HG03460 (cell line): ENCODE data around the gene PPM1N.
A peak's percentile ranks its signal among the peaks of the same experiment; 100 is the strongest.
"Not testable (repeated sequence)": the region's sequence is repeated elsewhere in the genome, so short reads cannot be mapped to it uniquely, and the experiment has no call there.

Experiments used
- ATAC-seq: cut with Tn5 transposase; IDR thresholded peaks from one replicate; pipeline ENCODE4 v1.9.1; 2021; ENCODE audit not compliant: unreplicated experiment

The PPM1N gene

DNA sequence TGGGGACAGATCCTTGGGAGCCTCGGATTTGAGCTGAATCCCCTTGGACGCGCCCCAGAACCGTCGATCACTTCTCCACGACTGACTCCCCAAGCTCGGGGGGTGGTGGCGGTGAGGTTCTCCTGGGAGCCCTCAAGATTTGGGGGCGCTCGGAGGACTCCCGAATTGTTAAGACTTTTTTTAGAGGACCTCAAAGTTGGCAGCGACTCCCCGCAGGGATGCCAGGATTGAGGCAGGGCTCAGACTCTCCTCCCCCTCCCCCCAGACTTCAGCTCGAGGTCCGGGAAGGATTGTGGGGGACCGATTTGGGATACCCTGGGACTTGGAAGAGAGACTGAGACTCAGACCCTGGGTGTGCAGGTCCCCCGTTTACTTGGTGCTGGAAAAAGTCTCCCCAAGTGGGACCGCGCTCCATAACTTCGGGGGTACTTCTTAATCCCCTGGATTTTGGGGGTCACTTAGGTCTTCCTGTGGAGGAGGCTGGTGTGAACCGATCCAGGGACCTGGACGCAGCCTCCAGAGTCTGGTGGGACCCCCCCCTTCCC, 9.7 kb downstream of the PPM1N start:
- no peak for ATAC-seq

GRCh38 chr19:45508417-45508860, 10.2 kb downstream of the PPM1N start:
- ATAC-seq = no peak

- ATAC-seq = no peak
Observed at GRCh38 chr19:45508861-45509691, 10.8 kb downstream of the PPM1N start.

DNA sequence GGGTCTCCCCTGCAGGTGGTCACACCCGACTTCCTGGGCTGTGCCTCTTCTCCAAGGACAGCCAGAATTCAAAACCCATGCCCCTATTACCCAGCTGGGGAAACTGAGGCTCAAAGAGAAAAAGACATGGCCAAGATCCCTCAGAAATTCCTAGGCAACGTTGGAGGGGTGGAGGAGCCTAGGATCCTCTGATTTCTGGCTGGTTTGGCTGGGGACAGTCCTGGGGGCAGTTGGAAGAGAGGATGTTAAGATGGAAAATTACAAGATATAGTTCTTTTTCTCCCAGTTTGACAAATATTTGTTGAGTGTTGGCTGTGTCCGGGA, 11.4 kb downstream of the PPM1N start:
- no peak for ATAC-seq

GRCh38 chr19:45510352-45510751, 12.1 kb downstream of the PPM1N start:
- not testable (repeated sequence) for ATAC-seq

DNA sequence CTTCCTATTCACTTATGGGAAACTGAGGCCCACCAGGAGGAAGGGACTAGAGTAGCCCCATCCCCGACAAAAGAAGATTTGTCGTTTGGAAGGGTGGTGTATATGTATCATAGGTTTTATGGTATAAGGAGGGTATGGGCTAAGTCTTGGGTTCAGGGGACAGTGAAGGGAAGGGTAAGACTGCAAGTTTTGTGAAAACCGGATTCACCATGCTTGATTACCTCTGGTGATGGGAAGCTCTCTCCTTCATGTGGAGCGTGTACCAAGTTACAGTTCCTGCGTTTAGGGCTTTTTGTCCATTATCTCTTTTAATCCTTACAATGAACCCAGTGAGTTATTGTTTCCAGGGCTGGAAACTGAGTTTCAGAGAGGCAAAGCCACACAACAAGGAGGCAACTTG, 12.8 kb downstream of the PPM1N start:
- no peak for ATAC-seq

DNA sequence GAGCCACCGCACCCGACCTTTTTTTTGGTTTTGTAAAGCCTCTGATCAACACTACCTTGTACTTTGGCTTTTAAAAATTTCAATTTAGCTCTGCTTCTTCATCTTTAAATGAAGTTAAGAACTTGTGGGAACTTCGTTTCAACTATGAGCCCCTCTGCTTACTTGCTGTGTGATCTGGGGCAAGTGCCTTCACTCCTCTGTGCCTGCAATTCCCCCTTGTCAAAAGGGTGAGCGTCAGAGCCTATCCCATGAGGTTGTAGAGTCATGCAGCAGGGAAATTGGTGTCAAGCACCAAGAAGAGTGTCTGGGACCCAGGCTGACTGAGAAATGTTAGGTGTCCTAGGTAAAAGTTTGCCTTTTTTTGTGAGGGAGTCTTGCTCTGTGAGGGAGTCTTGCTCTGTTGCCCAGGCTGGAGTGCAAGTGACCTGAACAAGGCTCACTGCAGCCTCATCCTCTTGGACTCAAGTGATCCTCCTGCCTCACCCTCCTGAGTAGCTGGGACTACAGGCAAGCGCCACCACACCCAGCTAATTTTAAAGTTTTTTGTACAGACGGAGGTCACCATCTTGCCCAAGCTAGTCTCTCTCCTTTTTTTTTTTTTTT, 14.7 kb downstream of the PPM1N start:
- ATAC-seq = no peak

GRCh38 chr19:45514376-45515051, 16.3 kb downstream of the PPM1N start:
- ATAC-seq = no peak

GRCh38 chr19:45515081-45515624, 16.9 kb downstream of the PPM1N start:
- ATAC-seq = no peak

- ATAC-seq = no peak
Observed at GRCh38 chr19:45515807-45516401, 17.7 kb downstream of the PPM1N start.

GRCh38 chr19:45517238-45517637, 19.0 kb downstream of the PPM1N start:
- no peak for ATAC-seq

GRCh38 chr19:45517641-45518468, 19.6 kb downstream of the PPM1N start:
- ATAC-seq = no peak

DNA sequence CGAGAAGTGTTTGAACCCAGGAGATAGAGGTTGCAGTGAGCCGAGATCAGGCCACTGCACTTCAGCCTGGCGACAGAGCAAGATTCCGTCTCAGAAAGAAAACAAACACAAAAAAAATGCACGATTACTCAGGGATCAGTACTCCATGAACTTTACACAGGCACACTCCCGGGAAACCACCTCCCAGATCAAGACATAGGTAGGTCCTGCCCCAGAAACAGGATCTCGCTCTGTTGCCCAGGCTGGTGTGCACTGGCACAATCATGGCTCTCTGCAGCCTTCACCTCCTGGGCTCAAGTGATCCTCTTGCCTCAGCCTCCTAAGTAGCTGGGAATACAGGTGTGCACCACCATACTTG, 20.2 kb downstream of the PPM1N start:
- ATAC-seq = no peak

DNA sequence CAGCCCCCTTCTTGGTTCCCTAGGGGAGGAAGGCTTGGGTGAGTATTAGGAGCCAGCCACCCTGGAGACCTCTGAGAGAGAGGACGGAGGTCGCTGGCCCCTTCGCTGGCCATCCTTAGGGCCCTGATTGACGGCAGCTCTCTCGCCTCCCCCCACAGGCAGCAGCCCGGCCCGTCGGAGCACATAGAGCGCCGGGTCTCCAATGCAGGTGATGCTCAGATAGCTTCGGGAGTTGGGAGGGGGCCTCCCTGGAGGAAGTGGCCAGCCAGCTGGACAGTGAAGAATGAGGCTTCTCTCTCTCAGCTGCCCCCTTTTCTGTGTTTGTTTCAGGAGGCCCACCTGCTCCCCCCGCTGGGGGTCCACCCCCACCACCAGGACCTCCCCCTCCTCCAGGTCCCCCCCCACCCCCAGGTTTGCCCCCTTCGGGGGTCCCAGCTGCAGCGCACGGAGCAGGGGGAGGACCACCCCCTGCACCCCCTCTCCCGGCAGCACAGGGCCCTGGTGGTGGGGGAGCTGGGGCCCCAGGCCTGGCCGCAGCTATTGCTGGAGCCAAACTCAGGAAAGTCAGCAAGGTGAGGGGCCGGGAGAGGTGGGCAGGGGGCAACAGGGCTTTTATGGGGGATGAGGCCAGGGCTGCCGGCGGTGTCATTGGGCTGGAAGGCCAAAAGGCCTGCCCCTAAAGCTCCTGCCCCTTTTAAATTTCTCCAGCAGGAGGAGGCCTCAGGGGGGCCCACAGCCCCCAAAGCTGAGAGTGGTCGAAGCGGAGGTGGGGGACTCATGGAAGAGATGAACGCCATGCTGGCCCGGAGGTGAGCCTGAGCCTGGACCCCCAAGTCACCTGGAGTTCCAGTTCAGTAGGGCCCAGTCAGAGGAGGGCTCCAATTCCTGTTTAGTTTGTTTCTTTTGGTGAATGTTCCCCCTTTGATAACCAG, 24.0 kb downstream of the PPM1N start:
- ATAC-seq = no peak

DNA sequence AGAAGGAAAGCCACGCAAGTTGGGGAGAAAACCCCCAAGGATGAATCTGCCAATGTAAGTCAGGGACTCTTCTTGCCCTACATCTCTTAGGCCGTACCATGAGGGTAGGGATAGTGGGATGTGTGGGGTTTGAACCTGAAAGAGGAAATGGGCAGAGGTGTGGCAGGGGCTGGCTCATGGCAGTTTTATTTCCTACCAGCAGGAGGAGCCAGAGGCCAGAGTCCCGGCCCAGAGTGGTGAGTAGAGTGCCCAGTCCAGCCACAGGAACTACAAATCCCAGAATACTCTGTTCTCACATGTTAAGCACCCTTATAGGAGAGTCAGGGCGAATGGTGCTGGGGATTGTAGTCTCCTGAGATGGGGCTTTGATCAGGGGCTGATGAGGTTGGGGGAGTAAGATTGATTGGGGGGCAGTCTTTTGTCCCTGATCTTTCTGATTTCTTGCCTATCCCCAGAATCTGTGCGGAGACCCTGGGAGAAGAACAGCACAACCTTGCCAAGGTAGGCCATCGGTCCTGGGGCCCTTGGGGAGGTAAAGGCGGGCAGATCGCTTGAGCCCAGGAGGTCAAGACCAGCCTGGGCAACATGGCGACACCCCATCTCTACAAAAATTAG, 25.5 kb downstream of the PPM1N start:
- ATAC-seq = peak; percentile 47

GRCh38 chr19:45524575-45525129, 26.4 kb downstream of the PPM1N start:
- no peak for ATAC-seq

DNA sequence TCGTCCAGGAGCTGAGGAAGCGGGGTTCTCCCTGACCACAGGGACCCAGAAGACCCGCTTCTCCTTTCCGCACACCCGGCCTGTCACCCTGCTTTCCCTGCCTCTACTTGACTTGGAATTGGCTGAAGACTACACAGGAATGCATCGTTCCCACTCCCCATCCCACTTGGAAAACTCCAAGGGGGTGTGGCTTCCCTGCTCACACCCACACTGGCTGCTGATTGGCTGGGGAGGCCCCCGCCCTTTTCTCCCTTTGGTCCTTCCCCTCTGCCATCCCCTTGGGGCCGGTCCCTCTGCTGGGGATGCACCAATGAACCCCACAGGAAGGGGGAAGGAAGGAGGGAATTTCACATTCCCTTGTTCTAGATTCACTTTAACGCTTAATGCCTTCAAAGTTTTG, 27.9 kb downstream of the PPM1N start:
- no peak for ATAC-seq

GRCh38 chr19:45526971-45527370, 28.7 kb downstream of the PPM1N start:
- ATAC-seq = no peak

DNA sequence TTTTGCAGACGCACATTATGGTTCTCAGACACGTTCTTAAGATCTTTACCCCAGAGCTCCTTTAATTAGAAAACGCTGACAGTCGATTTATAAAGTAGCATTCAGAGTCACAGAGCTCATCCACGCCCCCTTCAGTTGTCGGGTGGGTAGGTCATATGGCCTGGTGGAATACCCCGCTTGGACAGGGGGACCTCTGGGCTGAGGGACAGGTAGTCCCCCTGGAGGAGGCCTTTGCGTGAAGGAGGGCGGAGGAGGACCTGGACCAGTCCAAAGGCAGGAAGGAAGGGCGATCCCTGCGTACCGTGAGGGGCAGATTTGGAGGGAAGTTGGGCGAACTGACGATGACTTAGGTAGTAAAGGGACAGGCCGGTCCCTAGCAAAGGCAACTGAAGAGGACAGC, 29.5 kb downstream of the PPM1N start:
- no peak for ATAC-seq
